NCI-H1436 treated with DMSO at 0.1 percent for 48 hours (cell line): ENCODE measurements around the gene ALPK3.

Experiments used
- DNase-seq: peaks from one replicate; lab custom pipeline; 2025; lab: John Stamatoyannopoulos, UW

Gene ALPK3

DNA sequence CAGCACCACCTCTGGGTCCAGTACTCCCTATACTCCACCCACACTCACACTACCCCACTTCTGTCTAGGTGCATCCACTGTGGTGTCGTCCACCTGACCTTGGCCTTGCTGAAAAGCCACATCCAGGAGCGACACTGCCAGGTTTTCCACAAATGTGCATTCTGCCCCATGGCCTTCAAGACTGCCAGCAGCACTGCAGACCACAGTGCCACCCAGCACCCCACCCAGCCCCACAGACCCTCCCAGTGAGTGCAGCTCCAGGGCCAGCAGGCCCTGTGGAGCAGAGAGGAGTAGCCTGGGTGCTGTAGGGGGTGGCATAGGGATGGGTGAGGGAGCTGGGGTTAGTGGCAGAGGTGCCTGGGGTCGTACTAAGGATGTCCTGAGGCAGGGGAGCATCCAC lies 19.4 kb upstream of the ALPK3 start:
- DNase-seq = no peak

DNA sequence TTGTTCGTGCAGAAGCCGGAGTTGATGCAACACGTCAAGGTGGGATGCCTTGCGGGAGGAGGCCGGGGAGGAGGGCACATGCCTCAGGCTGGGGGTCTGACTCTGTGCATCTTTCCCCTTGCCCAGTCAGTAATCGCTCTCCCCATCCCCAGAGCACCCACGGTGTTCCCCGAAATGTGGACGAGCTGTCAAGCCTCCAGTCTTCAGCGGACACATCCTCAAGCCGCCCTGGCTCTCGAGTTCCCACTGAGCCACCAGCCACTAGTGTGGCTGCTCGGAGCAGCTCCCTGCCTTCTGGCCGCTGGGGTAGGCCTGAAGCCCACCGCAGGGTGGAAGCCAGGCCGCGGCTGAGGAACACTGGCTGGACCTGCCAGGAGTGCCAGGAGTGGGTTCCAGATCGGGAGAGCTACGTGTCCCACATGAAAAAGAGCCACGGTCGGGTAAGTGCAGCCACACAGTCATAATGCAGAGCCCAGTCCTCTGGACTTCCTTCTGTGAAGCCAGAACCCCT lies 18.7 kb upstream of the ALPK3 start:
- no peak for DNase-seq

DNA sequence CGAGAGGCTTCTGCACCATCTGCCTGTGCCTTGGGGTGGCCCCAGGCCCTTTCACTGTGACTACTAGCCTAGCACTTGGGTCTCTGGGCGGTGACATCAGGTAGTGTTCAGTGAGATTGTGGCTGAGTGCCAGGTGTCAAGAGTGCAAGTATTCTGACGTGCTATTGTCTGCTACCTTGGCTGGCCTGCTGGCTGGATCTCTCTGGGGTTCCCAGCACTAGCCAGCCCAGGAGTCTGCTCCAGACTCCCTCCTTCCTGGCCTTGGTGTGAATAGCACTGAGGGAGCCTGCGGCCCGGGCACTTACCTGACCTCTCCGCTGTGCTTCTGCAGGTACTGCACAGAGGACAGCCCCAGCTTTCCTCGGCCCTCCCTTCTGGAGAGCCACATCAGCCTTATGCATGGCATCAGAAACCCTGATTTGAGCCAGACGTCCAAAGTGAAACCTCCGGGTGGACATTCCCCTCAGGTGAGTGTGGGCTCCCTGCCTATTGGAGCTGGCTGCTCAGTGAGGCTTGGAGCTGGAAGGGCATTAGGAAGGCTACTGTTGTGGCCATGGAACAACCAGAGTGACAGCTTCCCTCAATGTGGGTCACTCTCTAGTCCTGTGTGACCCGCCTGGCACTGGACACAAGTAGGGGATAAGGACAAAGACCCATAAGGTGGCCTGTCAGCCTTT lies 17.5 kb upstream of the ALPK3 start:
- DNase-seq = no peak

DNA sequence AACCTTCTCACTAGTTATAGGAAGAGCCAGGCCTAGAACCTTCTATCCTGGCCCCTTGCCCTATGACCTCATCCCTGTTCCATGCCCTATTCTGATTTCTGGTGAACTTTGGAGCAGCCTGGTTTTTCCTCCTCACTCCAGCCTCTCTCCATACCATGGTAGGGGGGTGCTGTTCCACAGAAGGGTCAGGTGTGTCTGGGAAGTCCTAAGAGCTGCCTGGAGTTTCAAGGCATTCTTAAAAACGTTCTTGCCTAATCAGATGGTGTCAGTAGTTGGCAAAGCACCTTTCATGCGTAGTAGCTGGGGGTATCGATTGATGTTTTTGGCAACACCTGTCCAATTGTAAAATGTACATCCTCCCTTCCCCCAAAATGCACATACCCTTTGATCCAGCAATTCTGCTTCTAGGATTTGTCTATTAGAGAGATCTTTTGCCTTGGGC lies 16.8 kb upstream of the ALPK3 start:
- no peak for DNase-seq

DNA sequence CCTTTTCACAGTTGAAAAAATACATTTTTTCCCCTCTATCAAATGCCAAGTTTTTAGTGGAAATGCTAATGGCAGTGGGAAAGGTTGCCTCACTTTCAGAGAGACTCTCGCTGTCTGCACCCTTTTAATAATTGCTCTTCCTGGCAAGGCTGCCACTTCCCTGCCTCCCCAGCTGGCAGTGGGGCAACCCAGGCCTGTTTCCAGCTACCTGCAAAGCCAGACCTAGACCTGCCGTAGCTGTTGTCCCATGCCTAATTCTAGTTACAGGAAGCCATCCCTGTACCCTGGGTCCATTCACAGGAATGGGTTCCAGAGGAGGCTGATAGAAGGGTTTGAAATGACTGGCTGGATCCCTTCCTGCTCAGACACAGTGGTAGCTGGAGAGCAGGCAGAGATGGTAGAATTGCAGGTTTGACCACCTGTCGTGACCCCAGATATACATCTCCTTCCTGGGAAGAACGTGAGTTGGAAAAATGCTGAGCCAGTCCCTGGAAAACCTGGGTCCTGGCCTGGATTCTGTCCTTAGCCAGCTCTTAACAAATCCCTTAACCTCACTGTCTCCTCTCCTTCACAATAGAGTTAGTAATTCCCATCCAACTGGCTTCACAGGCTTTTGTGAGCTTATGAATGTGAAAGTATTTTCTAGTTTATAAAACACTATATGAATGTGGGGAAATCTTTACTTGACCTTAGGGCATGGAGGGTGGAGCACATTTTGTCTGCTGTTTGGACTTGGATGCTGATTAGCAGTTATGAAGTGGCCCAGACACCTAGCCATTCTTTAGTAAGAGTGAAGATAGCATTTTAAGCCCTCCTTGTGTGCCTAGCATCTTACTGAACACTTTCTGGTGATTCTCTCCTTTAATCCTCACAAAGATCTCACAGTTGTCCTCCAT lies 12.9 kb upstream of the ALPK3 start:
- no peak for DNase-seq

DNA sequence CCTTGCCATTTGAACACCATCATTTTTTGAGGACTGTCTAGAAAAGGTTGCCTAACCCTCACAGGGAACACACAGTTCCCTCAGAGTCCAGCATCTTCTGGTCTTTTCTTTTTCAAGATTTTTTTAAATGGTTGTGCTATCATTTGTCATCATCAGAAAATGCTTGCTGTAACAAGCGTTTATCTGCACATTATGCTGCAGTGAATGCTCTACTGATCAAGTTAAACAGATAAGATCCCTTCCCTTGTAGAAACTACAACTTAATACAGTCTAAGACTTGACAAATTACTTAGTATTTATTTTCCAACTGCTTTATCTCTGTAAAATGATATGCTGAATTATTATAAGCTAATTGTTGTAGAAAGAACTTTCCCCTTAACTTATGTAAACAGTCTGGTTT lies 11.9 kb upstream of the ALPK3 start:
- DNase-seq = no peak

DNA sequence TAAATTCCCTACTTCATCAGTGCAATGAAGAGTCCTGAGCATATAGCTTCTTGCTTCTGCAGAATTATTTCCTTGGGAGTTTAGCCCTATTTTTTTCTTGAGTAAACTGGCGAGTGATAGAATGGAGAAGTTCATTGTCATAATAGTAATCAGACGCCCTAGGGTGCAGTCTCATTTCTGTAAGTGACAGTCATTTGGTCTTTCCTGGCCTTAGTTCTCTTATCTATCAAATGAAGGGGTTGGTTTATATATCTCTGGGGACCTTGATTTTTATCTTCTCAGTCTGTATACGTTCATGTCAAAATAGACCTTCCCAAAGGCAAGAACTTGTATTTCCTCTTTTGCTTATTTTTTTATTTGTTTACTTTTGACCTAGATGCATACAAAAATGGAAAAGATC lies 9.9 kb upstream of the ALPK3 start:
- no peak for DNase-seq

DNA sequence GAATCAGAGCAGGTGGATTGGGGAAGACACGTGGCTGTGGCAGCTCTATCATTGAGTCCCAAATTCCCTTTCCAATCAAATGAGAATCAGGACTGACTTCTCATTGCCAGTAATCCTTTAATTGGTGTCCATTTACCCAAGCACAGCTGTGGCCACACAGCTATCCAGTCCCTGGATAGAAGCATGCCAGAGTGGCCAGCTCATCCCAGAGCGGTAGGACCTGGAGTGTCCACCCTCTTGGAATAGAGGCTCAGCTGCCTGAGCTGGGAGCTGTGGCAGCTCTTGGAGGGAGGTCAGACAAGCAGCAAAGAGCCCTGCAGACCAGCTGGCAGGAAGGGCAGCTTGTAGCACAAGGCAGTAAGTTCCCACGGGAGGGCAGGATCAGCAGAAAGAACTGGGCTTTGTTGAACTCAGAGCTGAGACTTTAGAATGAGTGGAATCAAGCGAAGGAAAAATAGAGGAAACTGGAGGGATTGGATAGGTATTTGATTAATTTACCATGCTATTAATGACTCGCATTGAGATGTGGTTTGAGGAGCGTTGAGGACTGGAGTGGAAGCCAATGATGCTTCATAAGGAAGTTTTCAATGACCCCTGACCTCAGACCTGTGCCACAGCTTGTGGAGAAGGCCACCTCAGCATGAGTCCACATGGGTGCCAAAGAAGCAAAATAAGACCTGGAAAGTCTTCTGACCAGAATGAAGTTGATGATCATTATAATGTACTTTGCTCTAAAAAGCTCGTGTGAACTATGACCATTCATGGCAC lies 6.9 kb upstream of the ALPK3 start:
- DNase-seq = no peak

DNA sequence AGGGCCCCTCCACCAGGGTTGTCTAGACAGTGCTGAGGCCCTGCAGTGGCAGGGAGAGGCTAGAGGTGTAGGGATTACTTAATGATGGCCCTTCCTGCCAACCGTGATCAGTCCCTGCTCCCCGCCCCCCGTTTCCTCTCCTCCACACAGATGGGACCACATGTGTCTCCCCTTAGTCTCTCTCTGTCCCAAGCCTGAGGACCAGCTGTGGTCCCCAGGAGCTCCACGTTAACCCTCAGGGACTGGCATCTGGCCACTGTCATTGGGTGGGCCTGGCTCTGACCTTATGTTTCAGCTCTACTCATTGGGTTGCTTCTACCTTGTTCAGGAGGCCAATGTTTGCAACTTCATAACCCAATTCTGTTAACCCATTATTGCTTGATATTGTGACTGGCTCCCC lies 6.0 kb upstream of the ALPK3 start:
- DNase-seq = no peak

DNA sequence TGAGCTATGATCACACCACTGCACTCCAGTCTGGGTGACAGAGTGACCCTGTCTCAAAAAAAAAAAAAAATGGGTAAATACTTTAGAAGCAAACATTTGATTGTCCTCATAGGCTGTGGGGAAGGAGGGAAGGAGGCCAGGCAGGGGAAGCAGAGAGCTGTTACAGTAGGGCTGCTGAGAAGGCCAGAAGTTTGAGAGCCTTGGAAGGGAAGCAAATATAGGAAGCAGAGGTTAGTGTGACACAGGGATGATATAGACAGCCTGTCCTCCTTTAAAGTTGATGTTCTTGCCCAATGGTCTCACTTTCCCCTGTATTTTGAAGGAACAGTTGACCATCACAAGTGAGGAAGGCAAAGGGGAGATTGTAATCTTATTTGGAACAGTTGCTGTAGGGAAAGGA lies 5.3 kb upstream of the ALPK3 start:
- no peak for DNase-seq

DNA sequence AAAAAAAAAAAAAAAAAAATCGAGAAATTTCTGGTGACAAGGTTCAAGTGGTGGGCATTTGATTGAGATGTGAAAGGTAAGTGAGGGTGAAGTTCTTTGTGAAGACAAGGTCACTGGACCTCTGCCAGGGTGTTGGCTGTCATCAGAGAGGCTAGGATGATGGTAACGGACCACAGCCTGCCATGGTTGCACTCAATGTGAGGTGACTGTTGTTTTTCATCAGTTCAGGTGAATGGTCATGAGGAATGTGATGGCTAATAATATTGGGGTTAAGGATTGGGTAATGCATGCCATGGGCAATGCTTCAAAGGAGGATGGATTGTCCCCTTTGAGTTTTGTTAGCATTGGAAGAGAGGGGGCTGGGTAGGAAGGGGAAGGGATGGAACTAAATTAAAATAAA lies 4.3 kb upstream of the ALPK3 start:
- DNase-seq = no peak

DNA sequence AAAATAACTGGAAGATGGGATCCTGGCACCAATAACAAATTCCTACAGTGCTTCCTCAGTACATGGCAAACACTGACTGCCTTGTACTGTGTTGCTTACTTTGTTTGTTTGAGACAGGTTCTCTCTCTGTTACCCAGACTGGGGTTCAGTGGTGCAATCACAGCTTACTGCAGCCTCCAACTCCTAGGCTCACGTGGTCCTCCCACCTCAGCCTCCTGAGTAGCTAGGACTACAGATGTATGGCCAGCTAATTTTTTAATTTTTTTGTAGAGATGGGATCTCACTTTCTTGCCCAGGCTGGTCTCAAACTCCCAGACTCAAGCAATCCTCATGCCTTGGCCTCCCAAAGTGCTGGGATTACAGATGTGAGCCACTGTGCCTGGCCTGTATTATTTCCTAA lies 3.7 kb upstream of the ALPK3 start:
- no peak for DNase-seq

DNA sequence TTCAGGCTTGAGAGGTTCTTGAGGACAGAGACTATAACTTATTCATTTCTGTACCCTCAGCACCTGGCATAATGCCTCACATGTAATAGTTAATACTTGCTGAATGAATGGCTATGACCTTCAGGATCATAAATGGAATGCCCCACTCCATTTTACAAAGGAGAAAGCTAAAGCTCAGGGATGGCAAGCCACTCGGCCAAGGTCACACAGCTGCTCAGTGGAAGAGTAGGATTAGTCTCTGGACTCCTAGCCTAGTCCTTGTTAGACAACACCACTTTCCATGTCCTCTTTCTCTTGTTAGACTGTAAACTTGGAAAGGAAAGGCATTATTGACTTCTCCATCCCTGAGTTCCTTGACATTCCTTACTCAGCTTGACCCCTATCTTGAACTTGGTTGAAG lies 3.2 kb upstream of the ALPK3 start:
- DNase-seq = no peak

DNA sequence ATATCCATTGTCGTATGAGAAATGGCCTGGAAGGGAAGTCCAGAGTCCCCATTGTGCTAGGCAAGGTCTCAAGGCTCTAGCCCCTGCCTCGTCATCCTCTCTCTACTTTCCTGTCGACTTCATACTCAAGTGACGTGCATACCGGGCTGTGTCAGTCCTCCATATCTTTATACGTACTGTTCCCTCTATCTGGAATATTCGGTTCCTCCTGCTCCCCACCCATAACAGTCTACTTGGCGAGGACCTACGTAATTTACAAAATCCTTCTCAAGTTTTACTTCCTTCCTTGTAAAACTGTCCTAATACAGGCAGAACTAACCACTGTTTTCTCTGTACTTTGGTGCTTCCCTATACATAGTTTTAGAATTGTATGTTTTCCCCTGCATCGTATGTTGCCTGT lies 2.2 kb upstream of the ALPK3 start:
- no peak for DNase-seq

DNA sequence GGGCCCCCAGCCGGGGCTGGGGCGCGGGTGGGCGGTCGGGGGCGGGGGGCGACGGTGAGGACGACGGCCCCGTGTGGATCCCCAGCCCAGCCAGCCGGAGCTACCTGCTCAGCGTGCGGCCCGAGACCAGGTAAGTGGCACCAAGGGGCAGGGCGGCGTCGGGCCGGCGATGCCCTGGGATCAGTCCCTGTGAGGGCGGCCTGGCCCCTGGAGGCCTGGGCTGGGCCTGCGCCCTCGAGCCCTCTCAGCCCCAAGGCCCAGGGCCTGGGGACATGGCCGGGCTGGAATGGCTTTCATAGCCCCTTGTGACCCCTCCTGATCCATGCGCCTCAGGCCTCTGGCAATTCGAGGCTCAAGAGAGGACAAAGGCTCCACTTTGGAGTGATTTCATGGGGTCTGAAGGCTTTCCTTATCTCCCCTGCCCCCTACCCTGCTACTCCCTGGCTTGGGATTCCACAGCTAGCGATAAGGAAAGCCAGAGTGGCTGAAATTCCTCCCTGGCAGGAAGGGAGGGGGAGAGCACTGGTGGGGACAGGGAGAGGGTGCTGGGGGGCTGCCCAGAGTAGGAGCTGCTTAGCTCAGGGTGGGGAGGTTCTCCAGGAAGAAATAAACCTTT lies 418 bp downstream of the ALPK3 start:
- no peak for DNase-seq

DNA sequence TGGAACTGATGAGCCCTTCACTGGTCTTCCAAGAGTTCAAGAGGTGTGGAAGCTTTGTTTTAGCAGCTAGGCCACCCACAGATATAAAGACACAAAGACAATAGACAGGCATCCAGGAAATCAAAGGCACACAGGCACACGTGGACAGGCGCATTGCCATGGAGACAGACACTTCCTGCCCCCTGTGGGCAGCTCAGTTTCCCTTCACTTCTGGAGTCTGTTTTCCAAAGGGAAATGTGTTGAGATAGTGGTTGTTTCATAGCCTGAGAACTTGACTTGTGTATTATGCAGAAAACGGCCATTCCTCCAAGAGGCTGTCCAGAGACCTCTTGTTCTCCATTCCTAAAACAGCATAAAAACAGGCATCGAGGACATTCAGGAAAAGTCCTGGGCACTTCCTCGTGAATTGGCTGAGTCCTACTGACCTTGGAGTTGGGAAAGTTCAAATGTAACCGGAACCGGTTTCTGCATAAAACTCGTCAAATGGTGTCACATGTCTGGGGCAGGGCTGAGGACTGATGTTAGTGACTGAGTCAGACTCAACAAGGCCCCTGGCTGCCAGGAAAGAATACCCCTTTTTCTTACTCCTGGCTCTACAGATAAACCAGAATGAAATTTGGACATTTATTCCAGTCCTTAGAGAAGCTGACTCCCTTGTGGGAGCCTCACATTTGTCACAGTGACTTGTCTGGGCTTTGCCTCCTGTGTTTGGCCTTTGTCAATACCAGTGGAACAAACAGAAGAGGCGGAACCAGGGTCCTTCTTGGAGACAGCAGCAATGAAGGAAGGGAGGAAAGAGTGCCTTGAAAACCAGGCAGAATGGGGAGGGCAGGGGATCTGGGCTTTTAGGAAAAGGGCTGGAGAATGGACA lies 1.3 kb downstream of the ALPK3 start:
- DNase-seq = no peak

DNA sequence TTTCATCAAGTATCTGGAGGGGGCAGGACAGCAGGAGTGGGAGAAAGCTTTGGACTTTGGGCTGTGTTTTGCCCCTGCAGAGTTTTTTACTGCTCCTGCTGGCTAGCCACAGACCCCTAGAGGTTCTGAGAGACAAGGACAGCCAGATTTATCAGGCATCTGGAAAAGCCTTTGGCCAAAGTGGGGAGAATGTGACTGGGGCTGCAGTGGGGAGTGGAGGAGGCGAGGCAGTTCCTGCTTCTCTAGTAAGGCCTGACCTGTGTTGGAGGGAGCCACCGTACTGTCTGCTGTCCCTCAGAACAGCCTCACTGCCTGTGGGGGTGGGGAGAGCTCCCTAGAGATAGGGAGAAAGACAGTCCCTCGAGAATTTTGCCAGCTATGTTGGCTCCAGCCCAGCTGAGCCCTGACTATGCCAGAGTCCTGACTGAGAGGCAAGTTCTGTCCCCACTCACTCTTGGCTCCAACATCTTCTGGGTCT lies 2.2 kb downstream of the ALPK3 start:
- no peak for DNase-seq

DNA sequence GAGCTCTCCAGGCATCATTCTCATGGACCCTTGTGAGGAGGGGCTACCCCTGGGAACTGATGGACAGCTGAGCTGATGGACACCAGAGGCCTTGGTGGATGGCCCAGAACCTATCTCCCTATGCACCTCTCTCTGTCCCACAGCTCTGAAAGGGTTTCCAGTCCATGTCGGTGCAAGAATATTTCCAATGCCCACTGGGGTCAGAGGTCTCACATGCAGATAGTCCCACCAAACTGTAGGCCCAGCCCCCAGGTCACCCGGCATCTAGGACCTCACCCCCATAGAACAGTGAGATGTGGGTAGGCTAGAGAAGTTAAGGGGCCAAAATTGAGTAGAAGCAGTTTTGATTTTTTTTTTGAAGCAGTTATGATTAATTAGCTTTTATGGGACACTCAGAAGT lies 2.6 kb downstream of the ALPK3 start:
- DNase-seq = no peak

DNA sequence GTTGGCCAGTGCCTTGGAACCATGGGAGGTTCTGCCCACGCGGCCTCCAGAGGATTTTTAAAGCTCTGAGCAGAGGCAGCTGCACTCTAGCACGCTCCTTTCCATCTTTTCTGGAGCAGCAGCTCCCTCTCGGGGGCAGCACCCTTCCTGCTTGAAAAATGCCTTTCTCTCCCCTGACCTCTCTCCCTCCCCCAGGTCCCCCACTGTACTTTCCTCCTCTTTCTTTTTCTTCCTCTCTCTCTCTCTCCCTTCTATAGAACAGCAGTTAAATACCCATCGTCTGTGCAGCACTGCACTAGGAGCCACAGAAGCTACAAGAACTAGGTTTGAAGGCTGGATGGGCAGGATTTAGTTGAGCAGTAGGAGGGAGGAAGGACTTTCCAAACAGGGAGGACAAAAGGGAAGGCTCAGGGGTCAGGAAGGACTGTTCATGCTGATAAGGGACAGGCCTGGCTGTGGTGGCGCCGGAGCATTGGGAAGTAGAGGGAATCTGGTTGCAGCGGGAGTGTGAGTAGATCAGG lies 4.4 kb downstream of the ALPK3 start:
- no peak for DNase-seq

DNA sequence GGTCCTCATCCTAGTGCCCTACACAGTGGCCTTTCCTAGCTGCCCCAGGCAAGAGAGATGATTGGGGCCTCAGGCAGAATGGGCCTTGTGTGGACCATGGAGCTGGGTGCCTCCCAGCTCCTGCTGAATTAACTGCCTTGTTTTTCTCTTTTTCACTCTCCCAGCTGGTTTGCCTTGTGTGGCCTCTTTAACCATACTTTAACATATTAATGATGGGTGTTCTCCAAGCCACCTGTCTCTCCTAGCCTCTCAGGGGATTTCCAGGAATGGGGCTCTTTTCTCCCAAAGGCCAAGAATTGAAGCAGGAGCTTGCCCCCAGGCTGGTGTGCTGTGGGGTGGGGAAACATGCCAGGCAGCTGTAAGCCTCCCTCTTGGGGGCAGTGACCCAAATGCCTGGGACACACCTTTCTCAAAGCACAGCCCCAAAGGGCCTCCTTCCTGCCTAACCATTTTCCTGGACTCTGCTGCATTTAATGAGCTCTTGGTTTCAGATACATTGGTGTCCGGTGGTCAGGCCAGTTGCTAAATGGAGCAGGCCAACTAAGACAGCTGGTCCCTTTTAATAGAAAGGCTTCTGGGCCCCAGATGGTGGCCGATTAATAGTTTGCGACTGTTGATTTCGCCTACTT lies 5.6 kb downstream of the ALPK3 start:
- no peak for DNase-seq
